IPS-20b (cell line): ENCODE results near the gene ARL11.

ENCODE experiments used
- H3K27ac ChIP-seq: one replicate; pipeline ENCODE4 v1.5.1; 2013; ENCODE audit warnings: low read length
- H3K27me3 ChIP-seq: 2 replicates; pipeline ENCODE4 v1.6.1; 2013; ENCODE audit warnings: mild to moderate bottlenecking, low read length, inconsistent platforms; ENCODE audit not compliant: insufficient read depth
- H3K36me3 ChIP-seq: 2 replicates; pipeline ENCODE4 v1.6.1; 2013; ENCODE audit warnings: low read depth, mild to moderate bottlenecking, inconsistent platforms, low read length, moderate library complexity; ENCODE audit not compliant: insufficient read depth
- H3K4me1 ChIP-seq: 2 replicates; pipeline ENCODE4 v1.6.1; 2013; ENCODE audit warnings: mild to moderate bottlenecking, control low read depth, inconsistent platforms, low read length, moderate library complexity; ENCODE audit not compliant: insufficient read depth
- H3K4me3 ChIP-seq: 2 replicates; pipeline ENCODE4 v1.5.1; 2013; ENCODE audit warnings: mild to moderate bottlenecking, low read length, inconsistent platforms
- H3K9ac ChIP-seq: 2 replicates; pipeline ENCODE4 v1.6.1; 2013; ENCODE audit warnings: low read depth, mild to moderate bottlenecking, inconsistent platforms, low read length, moderate library complexity
- H3K9me3 ChIP-seq: 2 replicates; pipeline ENCODE4 v1.6.1; 2013; ENCODE audit warnings: mild to moderate bottlenecking, low read depth, low read length, inconsistent platforms; ENCODE audit not compliant: insufficient read depth

Gene ARL11

GRCh38 chr13:49620170-49620621 lies 8.1 kb upstream of the ARL11 start:
- no peak overlapping the region for H3K4me3 ChIP-seq
- no peaks in the 10 kb centered on the region for H3K9me3 ChIP-seq
- H3K4me1 ChIP-seq, result no peaks in the 10 kb centered on the region
- no peak overlapping the region for H3K9ac ChIP-seq
- no peaks in the 10 kb centered on the region for H3K27me3 ChIP-seq
- no peak overlapping the region for H3K27ac ChIP-seq
- no peaks in the 10 kb centered on the region for H3K36me3 ChIP-seq

DNA sequence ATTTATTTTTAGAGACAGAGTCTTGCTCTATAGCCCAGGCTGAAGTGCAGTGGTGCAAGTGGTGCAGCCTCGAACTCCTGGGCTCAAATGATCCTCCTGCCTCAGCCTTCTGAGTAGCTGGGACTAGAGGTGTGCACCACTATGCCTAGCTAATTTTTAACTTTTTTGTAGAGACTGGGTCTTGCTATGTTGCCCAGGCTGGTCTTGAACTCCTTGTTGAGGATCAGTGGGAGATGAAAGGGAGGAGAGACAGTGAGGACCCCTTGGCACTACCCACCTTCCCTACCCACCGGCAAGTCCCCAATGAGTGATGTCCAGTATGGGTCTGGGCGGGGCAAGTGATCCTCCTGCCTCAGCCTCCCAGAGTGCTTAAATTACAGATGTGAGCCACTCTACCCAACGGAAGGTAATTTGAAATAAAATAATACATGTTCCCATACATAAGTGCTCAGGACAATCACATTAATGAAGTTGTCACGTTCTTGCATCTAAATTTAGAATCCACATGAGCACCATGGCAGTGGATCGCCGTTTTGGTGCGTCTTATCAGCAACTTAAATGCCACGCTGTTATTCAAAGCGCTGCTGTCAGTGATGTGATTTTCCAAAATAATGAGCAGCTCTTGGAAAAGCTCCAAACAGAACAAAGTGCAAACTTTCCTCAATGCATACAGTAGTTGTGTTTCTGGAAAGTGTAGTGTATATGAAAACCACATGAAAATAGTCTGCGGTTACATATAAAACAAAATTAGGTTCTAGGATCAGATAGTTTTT lies 5.9 kb upstream of the ARL11 start:
- Histone ChIP-seq H3K9me3 (no peaks in the 10 kb centered on the region), H3K4me1 (no peaks in the 10 kb centered on the region), H3K27me3 (no peaks in the 10 kb centered on the region), H3K4me3 (no peak overlapping the region), H3K27ac (no peak overlapping the region), H3K36me3 (no peaks in the 10 kb centered on the region), H3K9ac (no peak overlapping the region)

GRCh38 chr13:49624229-49624628 lies 4.1 kb upstream of the ARL11 start:
- Histone ChIP-seq H3K36me3 (no peaks in the 10 kb centered on the region), H3K9ac (no peak overlapping the region), H3K27me3 (no peaks in the 10 kb centered on the region), H3K27ac (no peak overlapping the region), H3K4me1 (no peaks in the 10 kb centered on the region), H3K4me3 (no peak overlapping the region), H3K9me3 (no peaks in the 10 kb centered on the region)

DNA sequence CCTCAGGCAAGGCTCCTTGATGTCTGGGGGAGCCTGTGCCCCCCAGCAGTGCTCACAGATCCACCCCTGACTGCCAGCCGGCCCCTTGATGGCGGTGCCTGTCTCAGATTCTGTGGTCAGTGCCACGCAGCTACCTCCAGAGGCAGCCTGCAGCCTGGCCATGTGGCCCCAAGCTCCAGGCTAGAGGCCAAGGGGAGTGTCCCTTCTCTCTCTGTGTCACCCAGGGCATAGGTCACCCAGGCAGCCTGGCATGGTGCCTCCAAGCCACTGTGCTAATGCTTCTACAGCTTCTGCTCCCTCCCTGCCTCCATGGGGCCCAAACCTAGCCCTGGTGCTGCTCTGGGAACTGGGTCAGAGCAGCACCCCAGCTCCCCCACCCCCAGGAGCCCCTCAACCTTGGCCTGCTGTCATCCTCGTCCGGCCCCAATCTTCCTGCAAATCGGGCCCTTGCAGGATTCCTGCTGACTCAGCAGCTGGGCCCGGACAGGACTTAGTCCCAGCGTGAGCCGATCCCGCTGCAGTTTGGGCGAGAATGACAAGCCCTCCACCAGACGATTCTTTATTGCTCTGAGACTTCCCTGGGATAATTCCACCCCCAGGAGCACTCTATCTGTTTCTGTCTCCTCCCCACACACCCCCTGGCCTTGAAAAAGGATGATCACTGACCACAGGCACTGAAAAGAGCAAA lies 2.8 kb upstream of the ARL11 start:
- no peaks in the 10 kb centered on the region for H3K36me3 ChIP-seq
- no peak overlapping the region for H3K27ac ChIP-seq
- H3K4me1 ChIP-seq, result no peaks in the 10 kb centered on the region
- no peak overlapping the region for H3K4me3 ChIP-seq
- H3K9me3 ChIP-seq, result no peaks in the 10 kb centered on the region
- no peaks in the 10 kb centered on the region for H3K27me3 ChIP-seq
- H3K9ac ChIP-seq, result no peak overlapping the region

- H3K9me3 ChIP-seq, result no peaks in the 10 kb centered on the region
- H3K27ac ChIP-seq, result no peak overlapping the region
- no peaks in the 10 kb centered on the region for H3K27me3 ChIP-seq
- no peaks in the 10 kb centered on the region for H3K36me3 ChIP-seq
- H3K9ac ChIP-seq, result no peak overlapping the region
- no peaks in the 10 kb centered on the region for H3K4me1 ChIP-seq
- H3K4me3 ChIP-seq, result no peak overlapping the region
These were observed 1.1 kb downstream of the ARL11 start for GRCh38 chr13:49629196-49629938.

- no peak overlapping the region for H3K4me3 ChIP-seq
These were observed 1.6 kb downstream of the ARL11 start for GRCh38 chr13:49629947-49630346.

GRCh38 chr13:49630580-49630979 lies 2.3 kb downstream of the ARL11 start:
- Histone ChIP-seq H3K27me3 (no peaks in the 10 kb centered on the region), H3K9me3 (no peaks in the 10 kb centered on the region), H3K4me1 (peaks cover 6% of the 10 kb centered on the region)

More at GRCh38 chr13:49629947-49630346, 1.6 kb downstream of the ARL11 start:
- H3K4me1 ChIP-seq, result peaks cover 2% of the 10 kb centered on the region
- no peaks in the 10 kb centered on the region for H3K36me3 ChIP-seq
- H3K9ac ChIP-seq, result no peak overlapping the region
- H3K27ac ChIP-seq, result no peak overlapping the region
- no peaks in the 10 kb centered on the region for H3K27me3 ChIP-seq
- no peaks in the 10 kb centered on the region for H3K9me3 ChIP-seq

GRCh38 chr13:49632156-49632555 lies 3.8 kb downstream of the ARL11 start:
- Histone ChIP-seq H3K9me3 (no peaks in the 10 kb centered on the region), H3K27me3 (no peaks in the 10 kb centered on the region), H3K4me3 (no peak overlapping the region), H3K4me1 (peaks cover 11% of the 10 kb centered on the region), H3K36me3 (no peaks in the 10 kb centered on the region), H3K27ac (no peak overlapping the region), H3K9ac (no peak overlapping the region)

More at GRCh38 chr13:49630580-49630979, 2.3 kb downstream of the ARL11 start:
- Histone ChIP-seq H3K36me3 (no peaks in the 10 kb centered on the region), H3K27ac (no peak overlapping the region), H3K4me3 (no peak overlapping the region), H3K9ac (no peak overlapping the region)

GRCh38 chr13:49633710-49634109 lies 5.4 kb downstream of the ARL11 start:
- H3K9me3 ChIP-seq, result no peaks in the 10 kb centered on the region
- no peak overlapping the region for H3K27ac ChIP-seq
- no peak overlapping the region for H3K4me3 ChIP-seq
- H3K36me3 ChIP-seq, result no peaks in the 10 kb centered on the region
- no peak overlapping the region for H3K9ac ChIP-seq
- H3K27me3 ChIP-seq, result no peaks in the 10 kb centered on the region
- peaks cover 11% of the 10 kb centered on the region for H3K4me1 ChIP-seq

DNA sequence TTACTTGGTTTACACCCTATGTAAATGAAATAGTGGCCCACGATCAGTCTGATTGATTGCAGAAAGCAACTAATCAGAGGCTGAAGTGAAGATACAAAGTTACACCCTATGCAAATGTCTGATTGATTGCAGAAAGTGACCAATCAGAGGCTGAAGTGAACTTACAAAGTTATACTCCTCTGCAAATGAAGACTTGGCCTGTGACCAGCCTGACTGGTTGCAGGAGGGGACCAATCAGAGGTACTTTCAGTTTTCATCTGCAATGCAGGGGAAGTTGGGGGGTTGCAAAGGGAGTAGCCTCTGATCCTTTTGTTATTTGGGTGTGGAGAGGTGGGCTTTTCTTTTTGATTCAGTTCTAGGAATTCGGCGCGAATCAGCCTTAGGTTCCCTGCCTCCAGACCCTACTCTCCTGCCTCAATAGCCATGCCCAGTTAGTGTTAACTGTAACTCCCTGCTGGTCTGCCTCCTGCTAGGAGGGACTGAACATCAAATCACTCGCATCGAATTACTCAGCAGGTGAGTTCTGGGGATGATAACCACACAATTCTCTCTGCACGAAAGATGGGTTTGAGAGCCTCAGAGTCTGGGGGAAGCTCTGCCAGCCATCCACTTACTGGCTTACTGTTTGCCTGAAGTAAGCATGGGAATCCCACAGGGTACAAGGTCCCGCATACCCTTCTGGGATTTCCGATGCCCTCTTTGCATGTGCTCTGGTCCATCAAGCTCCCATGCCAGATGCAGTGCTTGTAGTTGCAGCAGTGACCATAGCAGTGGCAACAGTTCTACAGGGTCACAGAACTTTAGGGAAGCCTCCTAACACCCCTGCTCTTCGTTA lies 7.5 kb downstream of the ARL11 start:
- Histone ChIP-seq H3K9me3 (no peaks in the 10 kb centered on the region), H3K4me3 (peak overlapping the region; percentile 50), H3K27ac (peak overlapping the region; percentile 14), H3K36me3 (no peaks in the 10 kb centered on the region), H3K4me1 (peaks cover 11% of the 10 kb centered on the region), H3K27me3 (no peaks in the 10 kb centered on the region), H3K9ac (peak overlapping the region; percentile 14; the same call in 1 of the 2 replicates)

DNA sequence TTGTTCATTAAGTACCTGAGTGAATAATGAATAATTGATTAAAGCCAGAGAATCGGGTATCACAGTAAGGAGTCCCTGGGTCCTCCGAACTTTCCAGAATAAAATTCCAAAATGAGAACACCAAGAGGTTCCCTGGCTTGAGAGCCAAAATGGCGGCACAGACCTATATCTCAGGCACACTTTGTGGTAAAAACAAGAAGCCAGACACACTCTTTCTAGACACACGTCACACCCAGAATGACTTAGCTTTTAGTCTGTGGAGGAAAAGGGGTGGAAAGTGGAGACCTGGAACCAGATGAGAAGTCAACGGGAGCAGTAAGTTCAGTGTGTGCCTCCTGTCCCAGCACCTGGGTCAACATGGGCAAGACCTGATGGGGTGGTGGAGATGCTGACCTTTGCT lies 8.4 kb downstream of the ARL11 start:
- H3K36me3 ChIP-seq, result no peaks in the 10 kb centered on the region
- no peaks in the 10 kb centered on the region for H3K9me3 ChIP-seq
- H3K27ac ChIP-seq, result peak overlapping the region; percentile 14
- H3K27me3 ChIP-seq, result no peaks in the 10 kb centered on the region
- no peak overlapping the region for H3K9ac ChIP-seq
- H3K4me3 ChIP-seq, result peak overlapping the region; percentile 50; the same call in 1 of the 2 replicates
- peaks cover 11% of the 10 kb centered on the region for H3K4me1 ChIP-seq
